GM20431 (cell line): ENCODE data around the gene GARIN1A.

ENCODE experiments used
- in situ Hi-C: fragments of 300-500 bp; cut with MseI, MboI; formaldehyde crosslinking; loops from one replicate; pipeline ENCODE4 v1.15.0; 2020; ENCODE audit warnings: low sequenced_read_pairs; ENCODE audit not compliant: unreplicated experiment

Gene GARIN1A

GRCh38 chr7:128710481-128710880 is 38.4 kb downstream of the GARIN1A start:
- in situ Hi-C loops, result no loop called here

- in situ Hi-C loops, result no loop called here
Measured at GRCh38 chr7:128713794-128714193, 41.7 kb downstream of the GARIN1A start.

GRCh38 chr7:128714701-128715495 is 42.8 kb downstream of the GARIN1A start:
- in situ Hi-C loops, result no loop called here

- in situ Hi-C loops, result no loop called here
Measured at GRCh38 chr7:128718967-128719642, 47.0 kb downstream of the GARIN1A start.

- in situ Hi-C loops, result no loop called here
Measured at GRCh38 chr7:128721376-128721775, 49.3 kb downstream of the GARIN1A start.
